SK-N-SH (cell line): ENCODE data around the gene NBPF11. TPM values are rescaled to one million over a fixed set of nuclear protein-coding genes. Genes with fewer than 3 reads are reported as not detected.

Experiments
- CTCF ChIA-PET: fragments of 300-600, 350-600 bp; formaldehyde crosslinking; extraction: SDS; loops from one replicate; lab custom pipeline; 2021; lab: Yijun Ruan, JAX
- POLR2A ChIA-PET: fragments of 350-600 bp; sonication (Branson Sonifier 250); formaldehyde crosslinking; extraction: SDS; loops from one replicate; lab custom pipeline; 2020; ENCODE audit warnings: antibody characterized with exemption, inconsistent platforms; lab: Yijun Ruan, JAX
- DNase-seq: peaks from one replicate; pipeline ENCODE4 v3.0.0; 2012
- H2AFZ ChIP-seq: fragments of 200-600 bp; sonication (generic); 2 replicates; pipeline ENCODE4 v1.8.1; 2016; ENCODE audit warnings: antibody characterized with exemption, mild to moderate bottlenecking, low read depth
- H3F3A ChIP-seq: fragments of 200-600 bp; sonication (generic); replicated peaks from 2 replicates; pipeline ENCODE3; 2016; ENCODE audit warnings: antibody characterized with exemption, mild to moderate bottlenecking; ENCODE audit not compliant: insufficient read depth
- H3K27ac ChIP-seq, 2 experiments: fragments of 200-500 bp in 1 of 2; fragments of 200-600 bp in 1 of 2; sonication (Bioruptor generic) in 1 of 2; sonication (generic), shearing (Covaris generic) in 1 of 2; 2 replicates each; pipeline versions ENCODE4 v1.5.1 to v1.6.1; 2014 to 2016; ENCODE audit warnings: low read depth in 2 of 2, inconsistent platforms in 1 of 2, low read length in 1 of 2, mild to moderate bottlenecking in 1 of 2, mixed read lengths in 1 of 2
- H3K27me3 ChIP-seq: fragments of 200-600 bp; sonication (generic), shearing (Covaris generic); 2 replicates; pipeline ENCODE4 v1.6.1; 2016; ENCODE audit warnings: mixed run types; ENCODE audit not compliant: insufficient read depth
- H3K36me3 ChIP-seq, 2 experiments: fragments of 200-500 bp in 1 of 2; fragments of 200-600 bp in 1 of 2; sonication (Bioruptor generic) in 1 of 2; sonication (generic) in 1 of 2; replicated peaks in 1 of 2; 2 replicates each; pipeline versions ENCODE3 to v1.5.1; 2014 to 2016; ENCODE audit warnings: low read length in 1 of 2, mild to moderate bottlenecking in 1 of 2; ENCODE audit not compliant: insufficient read depth in 2 of 2, control insufficient read depth in 1 of 2
- H3K4me1 ChIP-seq, 2 experiments: fragments of 200-500 bp in 1 of 2; fragments of 200-600 bp in 1 of 2; sonication (Bioruptor generic) in 1 of 2; sonication (generic), shearing (Covaris generic) in 1 of 2; 2 replicates each; pipeline versions ENCODE4 v1.5.1 to v1.6.1; 2014 to 2016; ENCODE audit warnings: low read depth in 1 of 2, low read length in 1 of 2, mixed run types in 1 of 2; ENCODE audit not compliant: insufficient read depth in 2 of 2, control insufficient read depth in 1 of 2
- H3K4me2 ChIP-seq: fragments of 200-600 bp; sonication (generic), shearing (Covaris generic); 2 replicates; pipeline ENCODE4 v1.6.1; 2017; ENCODE audit warnings: mixed run types
- H3K4me3 ChIP-seq, 2 experiments: fragments of 200-500 bp in 1 of 2; fragments of 200-600 bp in 1 of 2; sonication (Bioruptor generic) in 1 of 2; sonication (generic), shearing (Covaris generic) in 1 of 2; 2 replicates each; pipeline versions ENCODE4 v1.5.1 to v1.8.1; 2014 to 2016; ENCODE audit warnings: low read depth in 2 of 2, inconsistent platforms in 1 of 2, low read length in 1 of 2, mild to moderate bottlenecking in 1 of 2, mixed read lengths in 1 of 2, moderate library complexity in 1 of 2
- H3K79me2 ChIP-seq: fragments of 200-600 bp; sonication (generic); 2 replicates; pipeline ENCODE4 v1.8.1; 2017; ENCODE audit warnings: mild to moderate bottlenecking; ENCODE audit not compliant: insufficient read depth
- H3K9ac ChIP-seq: fragments of 200-600 bp; sonication (generic); 2 replicates; pipeline ENCODE4 v1.6.1; 2017; ENCODE audit warnings: mixed run types
- H3K9me2 ChIP-seq: fragments of 200-600 bp; sonication (generic); 2 replicates; pipeline ENCODE4 v1.6.1; 2017; ENCODE audit warnings: mixed run types
- H3K9me3 ChIP-seq: fragments of 200-600 bp; sonication (generic); 2 replicates; pipeline ENCODE4 v1.6.1; 2017; ENCODE audit warnings: mixed run types, mild to moderate bottlenecking, moderate library complexity
- H4K20me1 ChIP-seq: fragments of 200-600 bp; sonication (generic); 2 replicates; pipeline ENCODE4 v1.6.1; 2017; ENCODE audit warnings: mild to moderate bottlenecking, mixed run types; ENCODE audit not compliant: insufficient read depth
- CHD2 ChIP-seq: fragments of 150-350 bp; IDR thresholded peaks from 2 replicates; pipeline ENCODE4 v1.6.1; 2018; ENCODE audit warnings: low read length; ENCODE audit not compliant: partially characterized antibody
- CTCF ChIP-seq: fragments of 200-600 bp; sonication (generic); IDR thresholded peaks from 2 replicates; pipeline ENCODE4 v1.6.1; 2017; ENCODE audit warnings: antibody characterized with exemption, mild to moderate bottlenecking, moderate library complexity
- EP300 ChIP-seq, 2 experiments: IDR thresholded peaks; 2 replicates each; pipeline versions ENCODE4 v1.4.0 to v1.6.1; 2012; ENCODE audit warnings: borderline replicate concordance in 1 of 2, low read depth in 1 of 2, low read length in 1 of 2
- FOXJ3 ChIP-seq: sonication (generic); formaldehyde crosslinking; IDR thresholded peaks from 2 replicates; pipeline ENCODE4 v1.5.1; 2020; ENCODE audit warnings: mild to moderate bottlenecking, missing genetic modification reagents
- FOXM1 ChIP-seq: IDR thresholded peaks from 2 replicates; pipeline ENCODE4 v1.4.0; 2012; ENCODE audit warnings: low read depth, mild to moderate bottlenecking
- GABPA ChIP-seq: IDR thresholded peaks from 2 replicates; pipeline ENCODE4 v1.4.0; 2012; ENCODE audit warnings: low read depth, mild to moderate bottlenecking
- IRF3 ChIP-seq: fragments of 150-350 bp; IDR thresholded peaks from 2 replicates; pipeline ENCODE4 v1.6.1; 2016; ENCODE audit warnings: mild to moderate bottlenecking, low read depth, low read length
- JUND ChIP-seq: IDR thresholded peaks from 2 replicates; pipeline ENCODE4 v1.4.0; 2012
- MEF2A ChIP-seq: IDR thresholded peaks from 2 replicates; pipeline ENCODE4 v1.4.0; 2012; ENCODE audit warnings: low read depth, borderline replicate concordance
- MXI1 ChIP-seq: IDR thresholded peaks from 2 replicates; pipeline ENCODE4 v1.6.1; 2012; ENCODE audit warnings: mild to moderate bottlenecking, low read depth, low read length, improper control_type of control experiment
- NRF1 ChIP-seq: IDR thresholded peaks from 2 replicates; pipeline ENCODE4 v1.6.1; 2012; ENCODE audit warnings: low read depth, mild to moderate bottlenecking, low read length
- PBX3 ChIP-seq: IDR thresholded peaks from 2 replicates; pipeline ENCODE4; 2012
- POLR2AphosphoS5 ChIP-seq: IDR thresholded peaks from 2 replicates; pipeline ENCODE4 v1.6.1; 2012; ENCODE audit warnings: low read depth, low read length
- RAD21 ChIP-seq: IDR thresholded peaks from 2 replicates; pipeline ENCODE4 v1.6.1; 2012; ENCODE audit warnings: mild to moderate bottlenecking, low read length
- RXRA ChIP-seq: IDR thresholded peaks from 2 replicates; pipeline ENCODE4 v1.4.0; 2012; ENCODE audit warnings: low read depth, mild to moderate bottlenecking, borderline replicate concordance
- SMC3 ChIP-seq: IDR thresholded peaks from 2 replicates; pipeline ENCODE4 v1.6.1; 2012; ENCODE audit warnings: low read depth, low read length, improper control_type of control experiment
- TAF1 ChIP-seq: IDR thresholded peaks from 2 replicates; pipeline ENCODE4 v1.6.1; 2012; ENCODE audit warnings: low read depth, mild to moderate bottlenecking, low read length, moderate library complexity, borderline replicate concordance
- TCF12 ChIP-seq: IDR thresholded peaks from 2 replicates; pipeline ENCODE4 v1.4.0; 2012
- TEAD4 ChIP-seq: IDR thresholded peaks from 2 replicates; pipeline ENCODE4 v1.4.0; 2012; ENCODE audit warnings: mild to moderate bottlenecking, borderline replicate concordance; ENCODE audit not compliant: insufficient read depth
- USF2 ChIP-seq: fragments of 150-350 bp; IDR thresholded peaks from 2 replicates; pipeline ENCODE4 v1.6.1; 2017; ENCODE audit warnings: antibody characterized with exemption, low read length, low read depth, borderline replicate concordance
- WGBS: methylation state at CpG from one replicate; pipeline ENCODE4 v1.1.6; 2017; ENCODE audit warnings: low lambda C conversion rate; 5-methylcytosine and 5-hydroxymethylcytosine counted together
- polyA plus RNA-seq, 3 experiments: library from polyadenylated mRNA; depleted of rRNA; stranded (reverse); fragments of >200 nt; gene quantifications; 2 replicates each; pipeline ENCODE4 v1.2.3, GENCODE V29; 2012

Gene NBPF11
- polyA plus RNA-seq, 1 of the 3 experiments (the other 2 are of a cell fraction): 7.3 TPM

- 76% methylated on average over 41 of the region's 42 CpGs for WGBS
- Histone ChIP-seq H3F3A (no peaks in the 10 kb centered on the region), H3K9me2 (no peaks in the 10 kb centered on the region), H3K9ac (no peak overlapping the region), H3K36me3 (no peaks in the 10 kb centered on the region), H3K4me3 (no peak overlapping the region), H3K4me2 (no peak overlapping the region), H3K4me1 (no peaks in the 10 kb centered on the region)
- POLR2A ChIA-PET: no interaction called here
- TF ChIP-seq IRF3 (no peak), GABPA (no peak), FOXM1 (no peak), TCF12 (no peak), SMC3 (no peak), MXI1 (no peak), EP300 (IDR thresholded peaks at IDR 0.05; ENCODE audit: borderline replicate concordance in 1 of 2, low read depth in 1 of 2, low read length in 1 of 2) (no peak), MEF2A (no peak), TAF1 (no peak)
- TF ChIP-seq, all 33 proteins: peak for 0
- Histone ChIP-seq H3K27ac (no peak overlapping the region), H3K9me3 (no peaks in the 10 kb centered on the region), H4K20me1 (no peaks in the 10 kb centered on the region), H3K27me3 (no peaks in the 10 kb centered on the region; the same call in 1 of the 2 replicates), H3K79me2 (no peaks in the 10 kb centered on the region), H2AFZ (no peak overlapping the region)
- CTCF ChIA-PET: no interaction called here
- DNase-seq: peak; percentile 14
Observed at GRCh38 chr1:148161053-148161901, 9.2 kb upstream of the NBPF11 start.

GRCh38 chr1:148160343-148161052, 8.4 kb upstream of the NBPF11 start:
- ChIA-PET CTCF (no interaction called here), POLR2A (no interaction called here)
- H3K36me3 ChIP-seq: no peaks in the 10 kb centered on the region
- H3K4me1 ChIP-seq: no peaks in the 10 kb centered on the region
- no peak overlapping the region for H2AFZ ChIP-seq
- 66% methylated on average over 38 of the region's 43 CpGs for WGBS
- no peaks in the 10 kb centered on the region for H3K9me3 ChIP-seq
- H3K9me2 ChIP-seq: no peaks in the 10 kb centered on the region
- H4K20me1 ChIP-seq: no peaks in the 10 kb centered on the region
- DNase-seq: no peak
- H3F3A ChIP-seq: no peaks in the 10 kb centered on the region
- no peaks in the 10 kb centered on the region for H3K79me2 ChIP-seq
- no peak overlapping the region for H3K4me2 ChIP-seq
- H3K27me3 ChIP-seq: no peaks in the 10 kb centered on the region; the same call in 1 of the 2 replicates
- no peak overlapping the region for H3K4me3 ChIP-seq
- H3K9ac ChIP-seq: no peak overlapping the region
- H3K27ac ChIP-seq: no peak overlapping the region
- no peak for TF ChIP-seq SMC3
- TF ChIP-seq TCF12: no peak
- no peak for TF ChIP-seq JUND
- no peak for TF ChIP-seq TEAD4
- no peak for TF ChIP-seq POLR2AphosphoS5
- no peak for TF ChIP-seq RXRA
- TF ChIP-seq NRF1: no peak
- no peak for TF ChIP-seq FOXJ3
- no peak for TF ChIP-seq IRF3
- no peak for TF ChIP-seq USF2
- TF ChIP-seq CHD2: no peak
- no peak for TF ChIP-seq RAD21
- TF ChIP-seq CTCF: no peak
- TF ChIP-seq GABPA: no peak
- no peak for TF ChIP-seq TAF1
- TF ChIP-seq PBX3: no peak
